GM06990 (cell line): ENCODE results near the gene EI24.
A peak's percentile ranks its signal among the peaks of the same experiment; 100 is the strongest.

ENCODE experiments used
- DNase-seq: peaks from one replicate; pipeline ENCODE4 v3.0.0-alpha.2; 2011; ENCODE audit not compliant: insufficient read length; ENCODE audit errors: extremely low read depth
- H3K27me3 ChIP-seq: replicated peaks from 2 replicates; pipeline ENCODE4 v1.6.0; 2011; ENCODE audit warnings: low read length; ENCODE audit not compliant: control insufficient read depth, insufficient read depth
- H3K36me3 ChIP-seq: 2 replicates; pipeline ENCODE4 v1.5.1; 2011; ENCODE audit warnings: low read length; ENCODE audit not compliant: control insufficient read depth, insufficient read depth
- H3K4me3 ChIP-seq: replicated peaks from 2 replicates; pipeline ENCODE4 v1.5.1; 2011; ENCODE audit warnings: low read depth, mild to moderate bottlenecking, control low read depth, low read length
- CTCF ChIP-seq: IDR thresholded peaks from 2 replicates; pipeline ENCODE4 v1.5.1; 2011; ENCODE audit warnings: low read length, control low read depth, mild to moderate bottlenecking, inconsistent platforms; ENCODE audit not compliant: insufficient read depth, poor library complexity, severe bottlenecking

Gene EI24

GRCh38 chr11:125605417-125605816 is 36.1 kb downstream of the EI24 start:
- no peaks in the 10 kb centered on the region for H3K27me3 ChIP-seq
- TF ChIP-seq CTCF: no peak
- DNase-seq: no peak
- H3K36me3 ChIP-seq: peaks cover 20% of the 10 kb centered on the region
- H3K4me3 ChIP-seq: no peak overlapping the region

DNA sequence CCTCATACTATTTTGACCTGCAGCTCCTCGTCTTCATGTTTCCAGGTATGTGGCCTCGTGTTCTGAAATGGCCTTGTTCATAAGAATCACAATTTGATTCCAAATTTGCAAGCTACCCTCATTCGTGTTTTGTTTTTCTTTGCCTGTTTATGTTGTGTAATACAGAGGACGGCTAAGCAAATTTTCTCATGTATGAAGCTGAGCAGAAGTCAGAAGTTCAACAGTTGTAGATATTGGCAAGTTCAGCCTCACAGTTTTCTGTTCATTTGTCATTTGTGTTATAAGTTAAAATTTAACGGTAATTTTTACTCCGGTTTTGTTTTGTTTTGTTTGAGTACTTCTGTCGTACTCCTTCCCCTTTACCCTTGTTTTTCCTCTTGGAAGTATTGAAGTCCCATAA is 40.3 kb downstream of the EI24 start:
- Histone ChIP-seq H3K4me3 (no peak overlapping the region), H3K27me3 (no peaks in the 10 kb centered on the region), H3K36me3 (peaks cover 23% of the 10 kb centered on the region)
- TF ChIP-seq CTCF: no peak
- no peak for DNase-seq

DNA sequence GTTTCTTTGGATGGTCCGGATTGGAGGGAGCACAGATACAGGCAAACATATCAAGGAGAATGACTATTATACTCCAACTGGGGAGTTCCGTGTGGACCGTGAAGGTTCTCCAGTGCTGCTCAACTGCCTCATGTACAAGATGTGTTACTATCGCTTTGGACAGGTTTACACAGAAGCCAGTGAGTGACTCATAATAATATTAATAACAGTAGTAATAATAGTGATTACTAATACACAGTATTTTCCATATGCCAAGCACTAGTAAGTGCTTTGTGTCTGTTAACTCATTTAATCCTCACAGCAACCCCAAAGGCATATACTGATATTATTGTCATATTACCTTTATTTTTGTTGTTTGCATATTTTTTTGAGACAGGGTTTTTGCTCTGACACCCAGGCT is 49.1 kb downstream of the EI24 start:
- Histone ChIP-seq H3K4me3 (no peak overlapping the region), H3K27me3 (no peaks in the 10 kb centered on the region), H3K36me3 (peaks cover 13% of the 10 kb centered on the region)
- no peak for DNase-seq
- TF ChIP-seq CTCF: no peak

GRCh38 chr11:125621995-125622394 is 52.7 kb downstream of the EI24 start:
- H3K27me3 ChIP-seq: no peaks in the 10 kb centered on the region
- no peak for TF ChIP-seq CTCF
- peaks cover 5% of the 10 kb centered on the region for H3K36me3 ChIP-seq
- H3K4me3 ChIP-seq: no peak overlapping the region
- no peak for DNase-seq

DNA sequence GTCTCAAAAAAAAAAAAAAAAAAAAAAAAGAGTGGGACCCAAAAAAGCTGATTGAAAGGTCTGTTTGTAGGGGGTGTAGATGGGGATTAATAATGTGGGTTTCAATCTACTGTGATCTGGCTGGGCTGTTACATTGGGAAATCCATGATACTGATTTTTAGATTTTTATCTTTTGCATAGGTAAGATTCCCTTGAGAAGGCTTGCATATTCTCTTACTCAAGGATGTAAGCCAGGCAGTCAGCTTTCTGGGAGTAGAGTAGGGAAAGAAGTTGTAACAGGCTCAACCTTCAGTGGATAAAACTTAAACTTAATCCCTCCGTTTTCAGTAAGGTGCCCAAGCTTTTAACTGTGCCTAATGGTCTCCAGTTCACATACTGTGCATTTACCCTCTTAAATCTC is 53.8 kb downstream of the EI24 start:
- Histone ChIP-seq H3K27me3 (no peaks in the 10 kb centered on the region), H3K36me3 (peaks cover 4% of the 10 kb centered on the region), H3K4me3 (no peak overlapping the region)
- DNase-seq: no peak
- no peak for TF ChIP-seq CTCF

GRCh38 chr11:125624756-125625213 is 55.5 kb downstream of the EI24 start, which contains the start of gene CHEK1:
Gene CHEK1, plus strand, starts transcription at chr11:125625163. Its CDS starts 1,606 bp downstream, at chr11:125626769.
- no peak for TF ChIP-seq CTCF
- H3K27me3 ChIP-seq: no peaks in the 10 kb centered on the region

More at GRCh38 chr11:125624756-125625213, 55.5 kb downstream of the EI24 start, which contains the start of gene CHEK1:
- Histone ChIP-seq H3K4me3 (peak within 1 kb of the TSS; percentile 98), H3K36me3 (peaks cover 3% of the 10 kb centered on the region)
- DNase-seq: no peak
